ENCODE data around the gene LRRC40.
"Not testable (repeated sequence)": the region's sequence is repeated elsewhere in the genome, so short reads cannot be mapped to it uniquely, and the experiment has no call there.

LRRC40 gene

GRCh38 chr1:70200065-70200464 is 5.3 kb downstream of the LRRC40 start:
- no peak for DNase-seq

- no peak for DNase-seq
These were observed 9.0 kb downstream of the LRRC40 start for GRCh38 chr1:70196333-70196732.

- DNase-seq = no peak
These were observed 10.0 kb downstream of the LRRC40 start for GRCh38 chr1:70195342-70195741.

GRCh38 chr1:70194601-70195000 is 10.8 kb downstream of the LRRC40 start:
- no peak for DNase-seq

GRCh38 chr1:70192446-70192845 is 12.9 kb downstream of the LRRC40 start:
- not testable (repeated sequence) for DNase-seq

- no peak for DNase-seq
These were observed 15.2 kb downstream of the LRRC40 start for GRCh38 chr1:70190180-70190579.

- DNase-seq = no peak
These were observed 16.9 kb downstream of the LRRC40 start for GRCh38 chr1:70188522-70188921.

- DNase-seq = not testable (repeated sequence)
These were observed 20.2 kb downstream of the LRRC40 start for GRCh38 chr1:70185181-70185580.

- no peak for DNase-seq
These were observed 33.9 kb downstream of the LRRC40 start for GRCh38 chr1:70171512-70171911.

- no peak for DNase-seq
These were observed 36.1 kb downstream of the LRRC40 start for GRCh38 chr1:70169018-70169839.

GRCh38 chr1:70168283-70168682 is 37.1 kb downstream of the LRRC40 start:
- no peak for DNase-seq

- no peak for DNase-seq
These were observed 41.0 kb downstream of the LRRC40 start for GRCh38 chr1:70164350-70164749.

- DNase-seq = no peak
These were observed 48.8 kb downstream of the LRRC40 start for GRCh38 chr1:70156529-70157120.

- no peak for DNase-seq
These were observed 51.6 kb downstream of the LRRC40 start for GRCh38 chr1:70153739-70154138.

GRCh38 chr1:70150444-70150843 is 54.9 kb downstream of the LRRC40 start:
- DNase-seq = no peak

GRCh38 chr1:70146488-70146887 is 58.9 kb downstream of the LRRC40 start:
- DNase-seq = no peak

- no peak for DNase-seq
These were observed 62.2 kb downstream of the LRRC40 start for GRCh38 chr1:70143048-70143659.

GRCh38 chr1:70142075-70142474 is 63.3 kb downstream of the LRRC40 start:
- no peak for DNase-seq

- DNase-seq = no peak
These were observed 64.5 kb downstream of the LRRC40 start for GRCh38 chr1:70140894-70141293.

GRCh38 chr1:70140343-70140742 is 65.0 kb downstream of the LRRC40 start:
- DNase-seq = no peak

GRCh38 chr1:70134148-70134547 is 71.2 kb downstream of the LRRC40 start:
- no peak for DNase-seq

- DNase-seq = no peak
These were observed 88.3 kb downstream of the LRRC40 start for GRCh38 chr1:70117046-70117445.

GRCh38 chr1:70115315-70115714 is 90.1 kb downstream of the LRRC40 start:
- no peak for DNase-seq

GRCh38 chr1:70112838-70113237 is 92.5 kb downstream of the LRRC40 start:
- no peak for DNase-seq
